HG03460 (cell line): ENCODE measurements around the gene SLIT3.

Experiments used
- ATAC-seq: cut with Tn5 transposase; IDR thresholded peaks from one replicate; pipeline ENCODE4 v1.9.1; 2021; ENCODE audit not compliant: unreplicated experiment

Gene SLIT3

DNA sequence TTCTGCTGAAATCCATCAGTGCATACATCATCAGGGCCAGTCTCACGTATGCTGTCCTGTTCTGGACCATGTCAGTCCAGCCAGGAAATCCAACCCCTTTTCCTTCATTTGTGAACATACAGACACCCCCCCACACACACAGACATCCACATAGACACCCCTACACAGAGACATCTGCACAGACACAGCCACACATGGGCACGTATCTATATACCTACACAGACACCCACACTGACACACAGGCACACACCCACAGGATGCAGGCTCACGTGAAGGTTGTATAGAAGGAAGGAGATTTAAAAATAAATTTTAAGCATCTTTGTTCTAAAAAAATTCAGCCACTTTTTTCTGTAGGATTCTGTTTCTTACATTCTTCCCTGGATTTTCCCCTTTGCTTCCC is 325.6 kb downstream of the SLIT3 start:
- ATAC-seq, result no peak

DNA sequence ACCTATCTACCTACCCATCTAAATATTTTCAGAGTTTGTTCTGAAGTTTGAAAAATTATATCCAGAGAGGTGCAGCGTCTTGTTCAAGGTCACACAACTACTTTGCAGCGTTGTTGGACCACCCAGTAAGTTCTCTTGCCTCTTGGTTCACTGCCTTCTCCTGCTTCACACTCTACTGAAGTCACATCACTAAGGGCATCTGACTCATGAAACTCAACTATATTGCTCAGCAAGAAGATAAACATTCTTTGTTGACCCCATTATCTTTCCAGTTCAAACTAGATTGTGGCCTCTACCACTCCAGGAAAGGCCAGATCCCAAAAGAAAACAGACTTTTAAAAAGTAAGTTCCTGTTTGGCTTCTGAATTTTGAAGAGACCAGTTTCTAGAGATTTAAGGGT is 326.9 kb downstream of the SLIT3 start:
- ATAC-seq, result no peak

DNA sequence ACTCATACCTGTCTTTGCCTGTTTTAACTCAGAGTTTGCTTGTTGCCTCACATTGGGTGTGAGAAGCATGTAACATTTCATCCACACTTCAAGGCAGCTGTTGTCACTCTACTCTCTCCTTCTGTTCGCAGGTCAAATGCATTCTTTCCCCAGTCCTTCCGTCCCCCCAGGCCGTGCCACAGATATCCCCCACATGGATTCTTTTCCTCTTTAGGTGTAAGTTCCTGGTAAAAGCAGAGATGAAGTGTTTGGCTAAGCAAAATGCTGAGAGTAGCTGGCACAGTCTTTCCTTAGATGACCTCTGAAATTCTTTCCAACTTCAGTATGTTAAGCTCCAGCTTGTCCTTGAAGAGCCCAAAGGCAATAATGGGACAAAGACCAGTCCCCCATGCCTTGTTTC is 328.2 kb downstream of the SLIT3 start:
- no peak for ATAC-seq

DNA sequence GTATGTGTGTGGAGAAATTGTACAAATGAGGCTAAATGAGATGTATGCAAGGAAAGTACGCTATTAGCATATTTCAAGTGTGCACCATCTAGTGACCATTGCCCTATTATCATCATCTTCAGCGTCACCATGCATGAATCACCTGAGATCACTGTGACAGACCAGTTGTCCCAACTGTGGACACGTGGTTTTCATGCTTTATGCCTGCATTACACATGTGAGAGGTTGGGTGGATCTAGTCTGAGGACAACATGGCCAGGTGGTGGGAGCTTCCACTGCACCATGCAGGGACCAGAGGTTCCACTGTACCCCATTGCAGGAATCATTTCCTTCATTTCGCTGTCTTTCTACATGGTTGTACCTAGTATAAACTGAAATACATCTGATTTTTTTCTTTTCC is 329.8 kb downstream of the SLIT3 start:
- no peak for ATAC-seq

DNA sequence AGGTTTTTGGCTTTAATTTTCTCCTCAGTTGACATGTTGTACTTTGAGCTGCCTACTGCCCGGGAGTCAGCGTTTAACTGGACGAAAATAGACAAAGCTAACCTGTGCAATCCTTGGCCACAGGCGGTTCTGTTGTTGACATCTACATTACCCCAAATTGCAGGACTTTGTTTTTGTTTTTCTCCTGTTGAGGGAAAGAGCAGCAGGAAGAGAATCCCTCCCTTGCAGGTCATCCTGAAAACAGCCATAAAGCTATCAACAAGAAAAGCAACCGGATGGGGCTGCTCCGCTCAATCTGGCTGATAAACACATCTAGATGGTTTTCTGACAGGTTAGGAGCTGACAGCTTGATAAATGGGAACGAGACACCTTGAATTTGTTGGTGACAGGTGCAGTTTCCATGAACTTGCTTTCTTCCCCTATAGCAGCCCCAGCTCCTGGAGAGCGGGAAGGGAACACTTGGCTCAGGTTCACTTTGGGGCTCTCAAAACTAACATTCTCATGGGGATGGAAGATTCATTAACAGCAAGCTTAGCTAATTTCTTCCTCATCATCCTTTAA is 331.5 kb downstream of the SLIT3 start:
- no peak for ATAC-seq

DNA sequence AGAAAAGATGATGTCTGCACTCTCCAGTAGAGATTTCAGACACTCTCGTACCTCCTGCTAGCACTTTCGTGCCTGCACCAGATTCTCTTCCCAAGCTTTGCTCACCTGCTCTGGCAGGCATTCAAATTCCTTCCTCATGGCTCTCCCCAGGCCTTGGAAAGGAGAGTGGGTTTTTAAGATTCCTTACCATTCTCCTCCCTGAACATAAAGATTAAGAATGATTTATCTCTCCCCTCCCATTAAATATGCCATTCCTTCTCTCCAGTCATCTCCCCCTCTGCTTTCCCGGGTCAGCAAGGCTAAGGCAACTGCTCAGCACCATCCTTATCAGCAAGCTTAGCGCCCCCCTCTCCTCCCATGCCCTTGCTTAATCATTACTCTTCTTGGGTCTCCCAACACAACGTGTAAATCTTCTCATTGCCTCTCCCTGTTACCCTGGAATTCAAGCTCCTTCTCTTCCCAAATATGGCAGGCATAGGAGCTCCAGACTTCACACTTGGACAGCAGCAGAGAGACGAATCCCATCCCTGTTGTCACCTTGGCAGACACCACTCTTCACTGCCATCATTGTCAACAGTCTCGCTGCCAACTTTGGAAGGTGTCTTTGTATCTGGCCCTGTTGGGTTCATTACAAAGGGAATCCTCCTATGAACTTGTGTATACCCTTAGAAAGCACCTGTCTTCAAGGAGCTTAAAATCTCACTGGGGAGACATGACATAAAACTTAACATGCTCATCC is 332.9 kb downstream of the SLIT3 start:
- ATAC-seq, result no peak

DNA sequence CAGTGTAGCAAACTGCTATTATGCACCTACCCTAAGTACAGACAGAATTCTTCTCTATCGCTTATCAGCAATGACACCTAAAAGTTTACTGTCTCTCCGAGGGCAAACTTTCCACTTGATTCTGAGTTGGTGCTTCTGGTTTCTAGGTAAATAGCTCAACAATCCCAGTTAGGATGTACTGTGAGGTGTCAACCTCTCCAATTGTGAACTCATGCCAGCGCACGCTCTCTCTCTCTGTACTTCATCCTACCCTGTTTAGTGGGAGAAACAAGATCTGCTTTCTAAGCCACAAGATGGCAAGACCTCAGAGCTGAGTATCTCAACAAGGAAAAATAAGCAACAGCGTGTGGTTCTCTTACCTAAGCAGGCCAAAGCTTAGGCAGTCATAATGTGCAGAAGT is 335.3 kb downstream of the SLIT3 start:
- ATAC-seq, result no peak

DNA sequence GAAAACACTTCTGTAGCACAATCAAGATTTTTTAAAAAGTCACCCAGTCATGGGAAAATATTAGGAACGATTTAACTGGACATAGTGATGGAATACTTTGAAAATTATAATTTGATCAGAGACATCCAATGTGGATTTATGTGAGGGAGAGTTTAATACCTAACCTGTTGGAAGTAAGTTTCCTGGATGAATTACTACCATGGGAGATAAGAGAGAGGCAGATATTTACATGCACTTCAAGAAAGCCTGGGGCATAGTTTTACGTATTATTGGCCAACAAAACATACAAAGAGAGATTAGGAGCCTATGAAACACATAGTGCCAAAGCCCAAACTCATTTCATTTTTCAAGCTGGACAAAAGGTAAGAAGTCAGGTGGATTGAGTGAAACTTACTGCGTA is 336.8 kb downstream of the SLIT3 start:
- ATAC-seq, result no peak

DNA sequence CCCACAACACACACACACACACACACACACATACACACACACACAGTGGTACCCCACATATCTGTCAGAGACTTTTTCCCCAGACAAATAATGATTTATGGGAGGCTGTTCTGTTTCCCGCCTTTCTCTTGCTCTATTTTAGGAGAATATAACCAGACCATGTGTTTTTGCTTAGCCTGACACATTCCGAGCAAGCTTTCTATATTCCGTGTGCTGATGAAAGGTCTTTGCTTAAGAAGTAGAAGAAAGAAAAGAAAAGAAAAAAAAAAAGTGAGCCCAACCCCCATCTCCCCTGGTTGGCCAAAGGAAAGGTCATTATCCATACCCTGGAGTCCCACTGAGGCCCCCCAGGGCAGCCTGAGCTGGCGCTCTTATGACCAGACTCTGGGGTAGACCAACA is 338.6 kb downstream of the SLIT3 start:
- ATAC-seq, result no peak

DNA sequence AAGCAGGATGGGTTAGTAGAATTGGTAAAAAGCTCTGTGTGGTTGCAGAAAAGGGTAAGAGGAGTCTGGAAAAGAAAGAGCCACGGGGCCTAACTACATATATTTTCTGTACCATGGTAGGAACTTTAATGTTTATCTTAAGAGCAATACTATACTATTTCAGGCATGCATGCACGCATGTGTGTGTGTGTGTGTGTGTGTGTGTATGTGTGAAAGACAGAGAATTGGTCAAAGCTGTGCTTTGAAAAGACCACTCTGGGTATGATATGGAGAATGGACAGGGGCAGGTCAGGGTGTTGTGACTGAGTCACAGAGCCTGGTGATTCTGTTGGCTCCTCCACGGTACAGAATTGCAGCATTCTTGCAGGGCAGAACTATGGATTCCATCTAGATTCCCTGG is 339.3 kb downstream of the SLIT3 start:
- no peak for ATAC-seq

DNA sequence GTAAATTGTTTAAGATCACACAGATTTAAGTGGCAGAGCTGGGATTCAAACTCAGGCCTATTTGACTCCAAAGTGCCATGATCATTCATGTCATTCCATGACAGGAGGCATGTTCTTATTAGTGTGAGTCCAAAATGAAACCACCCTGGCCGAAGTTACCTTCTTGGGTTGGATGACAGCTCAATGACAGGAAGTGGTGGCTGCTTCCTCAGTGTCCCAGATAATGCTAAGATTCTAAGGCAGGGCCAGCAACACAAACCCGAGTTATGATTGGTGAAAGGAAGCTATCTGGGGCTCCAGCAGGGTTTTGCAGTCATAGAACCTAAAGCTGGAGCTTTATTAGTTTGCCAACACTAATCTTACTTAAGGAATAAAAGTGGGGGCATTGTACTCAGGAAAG is 340.4 kb downstream of the SLIT3 start:
- ATAC-seq, result no peak

DNA sequence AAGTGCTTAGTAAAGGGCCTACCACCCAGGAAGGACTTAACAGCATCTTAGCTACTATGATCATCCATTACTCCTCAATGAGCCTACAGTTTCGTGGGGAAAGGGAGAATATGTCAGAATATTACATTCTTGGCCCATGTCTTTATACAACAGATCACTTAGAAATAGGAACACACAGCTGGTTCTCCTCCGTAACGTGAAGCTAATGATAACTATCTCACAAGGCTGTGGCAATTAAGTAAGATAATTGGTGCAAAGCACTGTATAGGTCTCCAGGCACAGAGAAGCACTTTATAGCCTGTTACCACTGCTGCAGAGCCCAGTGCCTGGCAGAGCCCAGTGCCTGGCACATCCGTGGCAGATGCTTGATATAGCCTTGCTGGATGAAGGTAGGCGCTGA is 347.6 kb downstream of the SLIT3 start:
- ATAC-seq, result no peak

DNA sequence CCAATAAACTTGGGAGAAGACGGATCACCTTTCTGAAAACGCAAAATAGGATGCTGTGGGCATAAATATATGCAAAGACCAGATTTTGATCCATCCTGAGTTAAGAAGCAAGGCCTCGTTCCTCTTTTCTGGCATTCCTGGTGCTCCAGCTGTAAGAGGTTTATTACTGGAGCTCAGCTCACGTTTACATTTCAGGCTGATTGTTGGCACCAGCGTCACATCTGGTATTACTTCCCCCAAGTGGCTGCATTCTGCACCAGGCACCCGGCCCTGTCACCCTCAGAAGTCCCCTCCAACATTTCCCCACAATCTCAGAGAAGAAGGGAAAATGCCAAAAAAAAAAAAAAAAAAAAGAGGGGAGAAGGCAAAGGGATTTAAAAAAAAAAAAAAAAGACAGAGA is 348.7 kb downstream of the SLIT3 start:
- no peak for ATAC-seq

DNA sequence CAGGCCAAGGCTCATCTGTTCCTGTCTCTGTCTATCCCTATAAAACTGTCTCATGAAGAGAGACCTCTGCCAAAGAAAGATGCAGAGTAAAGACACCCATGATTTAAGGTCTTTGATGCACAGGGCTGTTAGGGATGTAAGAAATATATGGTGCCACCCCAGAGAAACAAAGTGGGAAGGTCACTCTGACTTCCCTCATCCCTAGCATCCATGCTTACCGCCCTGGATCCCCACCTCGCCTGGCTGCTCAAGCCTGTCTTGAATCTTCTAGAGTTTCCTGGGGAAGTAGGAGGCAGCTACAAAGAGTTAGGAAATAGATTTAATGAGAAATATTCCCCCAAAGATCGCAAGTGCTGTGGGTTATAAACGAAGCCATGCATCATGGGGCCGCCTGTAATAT is 349.2 kb downstream of the SLIT3 start:
- no peak for ATAC-seq

DNA sequence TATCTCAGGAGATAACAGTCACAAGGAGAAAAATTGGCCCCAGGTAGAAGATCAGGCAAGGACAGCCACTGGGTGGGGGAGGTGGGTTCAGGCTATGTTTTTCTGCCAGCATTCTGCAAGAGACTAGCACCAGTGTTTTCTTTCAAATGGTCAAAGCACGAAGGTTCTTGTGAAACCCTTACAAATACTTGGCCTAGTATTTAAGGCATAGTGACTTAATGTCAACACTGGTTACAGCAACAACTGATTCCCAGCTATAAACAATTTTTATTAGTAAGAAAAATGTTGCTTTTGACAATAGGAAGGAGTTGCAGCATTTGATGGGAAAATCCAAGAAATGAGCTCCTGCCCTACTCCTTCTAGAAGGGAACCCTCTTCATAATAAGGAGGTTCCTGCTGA is 349.6 kb downstream of the SLIT3 start:
- ATAC-seq, result no peak

DNA sequence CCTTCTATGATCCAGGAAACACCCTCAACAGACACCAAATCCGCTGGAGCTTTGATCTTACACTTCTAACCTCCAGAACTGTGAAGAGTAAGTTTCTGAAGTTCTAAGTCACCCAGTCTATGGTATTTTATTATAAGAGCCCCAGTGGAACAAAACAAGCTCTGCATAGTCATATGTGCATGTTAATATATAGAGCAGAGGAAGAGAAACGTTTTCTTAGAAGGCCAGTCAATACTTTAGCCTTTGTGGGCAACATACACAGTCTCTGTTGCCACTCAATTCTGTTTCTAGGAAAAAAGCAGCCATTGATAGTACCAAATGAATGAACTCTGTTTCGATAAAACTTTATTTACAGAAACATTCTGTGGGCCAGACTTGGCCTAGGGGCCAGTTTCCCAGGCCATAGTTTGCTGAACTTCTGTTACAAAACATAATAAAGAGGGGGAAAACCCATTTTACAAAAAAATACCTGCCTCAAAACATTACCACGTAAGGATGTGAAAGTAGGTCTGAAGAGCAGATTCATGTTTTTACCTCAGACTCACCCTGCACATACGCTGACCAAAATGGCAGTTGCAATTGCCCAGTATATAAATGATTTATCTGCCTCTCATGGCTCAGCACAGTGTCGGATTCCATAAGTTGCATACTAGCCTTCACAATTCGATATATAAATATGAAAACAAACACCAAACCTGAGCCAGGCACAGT is 350.5 kb downstream of the SLIT3 start:
- no peak for ATAC-seq

DNA sequence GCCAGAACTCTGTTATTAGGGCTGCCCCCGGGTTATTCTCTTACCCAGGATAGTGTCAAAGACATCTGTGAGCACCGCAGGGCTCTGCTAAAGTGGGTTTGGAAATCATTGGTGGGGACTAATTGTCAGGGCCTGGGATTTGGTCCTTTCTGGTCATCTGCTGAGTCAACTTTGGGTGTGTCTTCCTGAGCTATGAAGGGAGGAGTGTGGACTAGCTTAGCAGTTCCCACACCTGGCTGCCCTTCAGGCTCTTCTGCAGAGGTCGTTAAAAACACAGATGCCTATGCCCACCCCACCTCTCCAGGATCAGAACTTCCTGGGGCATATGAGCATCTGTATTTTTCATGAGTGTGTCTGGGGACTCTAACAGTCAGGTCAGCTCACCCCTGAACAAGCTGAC is 352.2 kb downstream of the SLIT3 start:
- ATAC-seq, result no peak

DNA sequence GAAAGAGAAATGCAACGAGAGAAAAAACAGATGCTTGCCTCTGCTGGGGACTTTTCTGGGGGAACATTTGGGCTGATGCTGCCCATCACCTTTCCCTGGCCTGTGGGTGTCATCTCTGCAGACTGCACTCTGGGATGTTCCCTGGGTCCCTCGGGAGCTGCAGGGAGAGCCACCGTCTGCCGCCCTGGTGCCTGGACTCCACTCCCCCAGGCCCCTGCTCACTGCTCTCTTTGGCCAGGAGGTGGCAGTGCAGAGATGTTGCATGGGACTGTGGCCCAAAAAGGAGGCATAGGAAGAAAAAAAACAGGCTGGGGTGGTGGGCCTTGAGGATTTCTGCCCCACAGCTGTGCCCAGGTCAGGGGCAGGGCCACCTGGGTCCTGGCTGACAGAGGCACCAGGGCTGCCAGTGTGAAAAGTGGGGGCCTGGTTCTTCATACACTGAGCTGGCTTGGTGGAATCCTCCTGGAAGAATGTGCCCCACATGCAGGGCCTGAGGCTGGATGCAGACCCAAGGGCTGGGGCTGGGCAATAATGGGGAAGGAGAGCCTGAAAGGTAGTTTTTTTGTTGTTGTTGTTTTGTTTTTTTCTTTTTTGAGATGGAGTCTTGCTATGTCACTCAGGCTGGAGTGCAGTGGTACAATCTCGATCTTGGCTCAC is 353.6 kb downstream of the SLIT3 start:
- no peak for ATAC-seq

DNA sequence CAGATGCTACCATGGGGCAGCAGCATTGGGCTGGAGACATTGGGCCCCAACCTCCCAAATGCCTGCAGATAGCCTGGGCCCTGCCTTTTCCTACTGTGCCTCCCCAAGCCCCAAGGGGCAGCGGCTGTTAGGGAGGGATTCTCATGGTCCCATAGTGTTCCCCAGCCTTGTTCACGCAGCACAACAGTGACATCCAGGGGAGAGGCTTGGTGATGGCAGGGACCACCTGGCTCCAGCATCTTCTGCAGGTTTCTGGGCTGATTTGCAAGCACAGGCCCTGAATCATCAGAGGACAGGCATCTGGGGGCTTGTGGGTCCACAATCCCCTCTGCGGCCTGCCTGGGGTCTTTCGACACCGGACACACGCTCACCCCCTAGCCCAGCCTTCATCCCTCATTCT is 354.6 kb downstream of the SLIT3 start:
- no peak for ATAC-seq

DNA sequence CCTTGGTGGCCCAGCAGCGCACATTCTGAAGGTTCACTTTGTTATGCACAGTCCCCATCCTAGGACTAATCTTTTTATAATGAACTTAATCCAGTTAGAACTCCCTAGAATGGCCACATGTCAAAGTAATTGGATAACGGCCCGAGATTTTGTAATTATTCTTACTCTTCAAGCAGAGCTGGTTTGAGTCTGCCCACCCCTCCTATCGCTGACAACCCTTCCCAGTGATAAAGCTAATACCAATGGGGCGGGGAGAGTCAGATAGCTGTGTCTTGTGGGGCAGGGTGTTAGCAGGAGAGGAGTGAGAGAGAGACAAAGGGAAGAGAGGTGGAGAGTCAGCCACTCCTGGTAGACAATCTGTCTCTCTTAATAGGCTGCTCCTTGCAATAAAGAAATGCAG is 356.9 kb downstream of the SLIT3 start:
- ATAC-seq, result no peak

DNA sequence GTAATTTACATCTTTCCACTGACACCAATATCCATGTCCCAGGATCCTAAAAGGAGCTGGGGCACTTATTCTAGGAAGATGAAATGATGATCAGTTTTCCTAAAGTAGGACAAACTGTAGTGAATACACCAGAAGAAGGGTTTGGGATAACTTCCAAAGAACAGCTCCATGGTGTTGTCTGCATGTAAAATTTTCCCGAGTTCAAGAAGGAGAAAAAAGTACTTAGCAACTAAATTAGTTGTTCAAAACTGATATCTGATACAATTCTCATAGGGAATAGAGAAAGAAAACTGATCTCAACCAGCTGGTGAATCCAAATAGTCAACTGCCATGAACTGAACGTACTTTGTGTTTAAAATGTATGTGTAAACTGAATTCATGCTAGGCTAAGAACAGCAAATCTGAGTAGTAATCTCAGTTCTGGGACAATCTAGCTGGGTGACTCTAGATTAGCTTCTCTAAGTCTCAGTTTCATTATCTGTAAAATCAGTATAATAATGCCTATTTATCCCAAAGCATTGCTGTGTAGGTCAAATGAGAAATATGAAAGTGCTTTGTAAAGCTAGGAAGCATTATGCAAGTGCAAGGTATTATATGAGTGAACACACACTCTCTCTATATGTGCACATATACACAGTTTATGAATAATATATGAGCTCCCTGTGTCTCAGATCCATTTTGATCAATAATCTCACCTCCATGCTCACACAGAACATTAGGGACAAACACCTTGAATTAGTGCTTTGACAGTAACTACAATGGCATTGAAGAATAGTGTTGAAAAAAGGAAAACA is 357.7 kb downstream of the SLIT3 start:
- ATAC-seq, result no peak
